Right atrium auricular region (tissue), 2 donors: ENCODE measurements around the gene METTL15. TPM values are rescaled to one million over a fixed set of nuclear protein-coding genes. Genes with fewer than 3 reads are reported as not detected.
"Not testable (repeated sequence)": the region's sequence is repeated elsewhere in the genome, so short reads cannot be mapped to it uniquely, and the experiment has no call there.

Experiments used
- DNase-seq: peaks from one replicate; pipeline ENCODE4 v3.0.0-alpha.2; 2019; ENCODE audit warnings: low spot score
- H3K27ac ChIP-seq, 2 donors: fragments of 200-600 bp; sonication (generic); 1 replicate in 1 of 2; 2 replicates in 1 of 2; pipeline ENCODE4 v1.5.1; 2016 to 2019
- H3K27me3 ChIP-seq, 2 donors: fragments of 200-600 bp; sonication (generic); one replicate each; pipeline versions ENCODE4 v1.5.1 to v1.6.0; 2017 to 2019
- H3K36me3 ChIP-seq: fragments of 200-600 bp; sonication (generic); one replicate; pipeline ENCODE4 v1.5.1; 2016
- H3K4me1 ChIP-seq, 2 donors: fragments of 200-600 bp; sonication (generic); one replicate each; pipeline versions ENCODE4 v1.5.1 to v1.6.0; 2017 to 2019
- H3K4me3 ChIP-seq, 2 donors: fragments of 200-600 bp; sonication (generic); 1 replicate in 1 of 2; 2 replicates in 1 of 2; pipeline ENCODE4 v1.5.1; 2017 to 2019; ENCODE audit warnings: mild to moderate bottlenecking in 1 of 2, moderate library complexity in 1 of 2
- H3K9me3 ChIP-seq, 2 donors: fragments of 200-600 bp; sonication (generic); one replicate each; pipeline ENCODE4 v1.5.1; 2019
- total RNA-seq, 2 donors: library from RNA; depleted of rRNA; stranded (reverse); fragments of >200 nt; gene quantifications; one replicate each; pipeline ENCODE4 v1.1.0, GENCODE V29; 2016
- TF ChIP-seq, protein P1 (sequence below), 2 donors: fragments of 200-600 bp; sonication (generic); IDR thresholded peaks; one replicate each; pipeline ENCODE4 v1.5.1; 2019; ENCODE audit warnings: antibody characterized with exemption in 2 of 2

Gene METTL15
- total RNA-seq, 2 donors from 2014 or later: 5.3 to 9.5 TPM

GRCh38 chr11:28251257-28251656, 143.1 kb downstream of the METTL15 start:
- H3K27ac ChIP-seq: no peak overlapping the region
- no peaks in the 10 kb centered on the region for H3K36me3 ChIP-seq
- TF ChIP-seq, protein P1, sequence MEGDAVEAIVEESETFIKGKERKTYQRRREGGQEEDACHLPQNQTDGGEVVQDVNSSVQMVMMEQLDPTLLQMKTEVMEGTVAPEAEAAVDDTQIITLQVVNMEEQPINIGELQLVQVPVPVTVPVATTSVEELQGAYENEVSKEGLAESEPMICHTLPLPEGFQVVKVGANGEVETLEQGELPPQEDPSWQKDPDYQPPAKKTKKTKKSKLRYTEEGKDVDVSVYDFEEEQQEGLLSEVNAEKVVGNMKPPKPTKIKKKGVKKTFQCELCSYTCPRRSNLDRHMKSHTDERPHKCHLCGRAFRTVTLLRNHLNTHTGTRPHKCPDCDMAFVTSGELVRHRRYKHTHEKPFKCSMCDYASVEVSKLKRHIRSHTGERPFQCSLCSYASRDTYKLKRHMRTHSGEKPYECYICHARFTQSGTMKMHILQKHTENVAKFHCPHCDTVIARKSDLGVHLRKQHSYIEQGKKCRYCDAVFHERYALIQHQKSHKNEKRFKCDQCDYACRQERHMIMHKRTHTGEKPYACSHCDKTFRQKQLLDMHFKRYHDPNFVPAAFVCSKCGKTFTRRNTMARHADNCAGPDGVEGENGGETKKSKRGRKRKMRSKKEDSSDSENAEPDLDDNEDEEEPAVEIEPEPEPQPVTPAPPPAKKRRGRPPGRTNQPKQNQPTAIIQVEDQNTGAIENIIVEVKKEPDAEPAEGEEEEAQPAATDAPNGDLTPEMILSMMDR (IDR thresholded peaks at IDR 0.05): no peak
- H3K27me3 ChIP-seq: no peaks in the 10 kb centered on the region
- no peaks in the 10 kb centered on the region for H3K4me1 ChIP-seq
- H3K4me3 ChIP-seq: no peak overlapping the region
- DNase-seq: no peak
- H3K9me3 ChIP-seq: peaks cover 0 to 27% of the 10 kb centered on the region in 2 donors

DNA sequence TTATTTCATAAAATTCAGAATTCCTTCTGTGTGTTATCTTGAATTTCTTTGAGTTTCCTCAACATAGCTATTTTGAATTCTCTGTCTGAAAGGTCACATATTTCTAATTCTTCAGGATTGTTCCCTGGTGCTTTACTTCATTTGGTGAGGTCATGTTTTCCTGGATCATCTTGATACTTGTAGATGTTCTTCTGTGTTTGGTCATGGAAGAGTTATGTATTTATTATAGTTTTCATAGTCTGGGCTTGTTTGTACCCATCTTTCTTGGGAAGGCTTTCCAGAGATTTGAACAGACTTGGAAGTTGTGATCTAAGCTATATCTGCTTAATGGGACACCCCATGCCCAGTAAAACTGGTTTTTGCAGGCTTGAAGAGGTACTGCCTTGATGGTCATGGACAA, 149.6 kb downstream of the METTL15 start:
- H3K36me3 ChIP-seq: no peaks in the 10 kb centered on the region
- no peak overlapping the region for H3K27ac ChIP-seq
- H3K4me3 ChIP-seq: no peak overlapping the region
- H3K4me1 ChIP-seq: no peaks in the 10 kb centered on the region
- TF ChIP-seq, protein P1 (IDR thresholded peaks at IDR 0.05): no peak
- peaks cover 0 to 41% of the 10 kb centered on the region in 2 donors for H3K9me3 ChIP-seq
- no peak for DNase-seq
- H3K27me3 ChIP-seq: no peaks in the 10 kb centered on the region

DNA sequence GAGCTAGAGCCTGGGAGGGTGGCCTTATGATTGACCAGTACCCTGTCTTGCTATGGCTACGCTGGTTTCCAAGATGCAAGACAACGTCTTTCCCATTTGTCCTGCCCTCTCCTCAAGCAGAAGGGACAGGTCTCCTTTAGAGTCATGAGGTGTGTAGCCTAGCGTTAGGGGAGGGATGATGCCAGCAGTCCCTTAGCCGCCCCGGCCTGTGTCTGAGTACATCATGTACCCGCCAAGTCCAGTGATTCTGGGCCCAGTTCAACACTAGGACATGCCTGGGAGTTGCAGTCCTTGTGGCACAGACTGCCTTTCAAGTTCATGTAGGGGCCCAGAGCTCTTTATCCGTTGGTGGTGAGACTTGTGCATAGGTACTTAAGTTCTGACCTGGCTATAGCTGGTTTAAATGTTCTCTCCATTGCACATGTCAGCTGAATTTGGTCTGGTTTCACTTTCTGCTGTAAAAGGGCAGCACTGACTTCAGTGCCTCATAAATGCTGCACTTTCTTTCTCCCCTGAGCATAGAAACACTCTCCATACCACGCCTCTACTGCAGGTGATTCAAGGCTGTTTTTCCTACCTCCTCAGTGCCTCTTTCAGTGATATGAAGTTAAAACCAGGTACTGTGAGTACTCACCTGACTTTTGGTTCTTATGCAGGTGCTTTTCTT, 151.1 kb downstream of the METTL15 start:
- Histone ChIP-seq H3K9me3 (peaks cover 0 to 32% of the 10 kb centered on the region in 2 donors), H3K27me3 (no peaks in the 10 kb centered on the region), H3K4me3 (no peak overlapping the region), H3K36me3 (no peaks in the 10 kb centered on the region), H3K4me1 (no peaks in the 10 kb centered on the region), H3K27ac (no peak overlapping the region)
- DNase-seq: no peak
- TF ChIP-seq, protein P1 (IDR thresholded peaks at IDR 0.05): no peak

- no peaks in the 10 kb centered on the region for H3K4me1 ChIP-seq
- H3K9me3 ChIP-seq: no peaks in the 10 kb centered on the region
- no peak for DNase-seq
- no peak overlapping the region for H3K27ac ChIP-seq
- no peak overlapping the region for H3K4me3 ChIP-seq
- H3K36me3 ChIP-seq: no peaks in the 10 kb centered on the region
- TF ChIP-seq, protein P1 (IDR thresholded peaks at IDR 0.05): no peak
- H3K27me3 ChIP-seq: no peaks in the 10 kb centered on the region
Observed at GRCh38 chr11:28268925-28269324, 160.7 kb downstream of the METTL15 start.

DNA sequence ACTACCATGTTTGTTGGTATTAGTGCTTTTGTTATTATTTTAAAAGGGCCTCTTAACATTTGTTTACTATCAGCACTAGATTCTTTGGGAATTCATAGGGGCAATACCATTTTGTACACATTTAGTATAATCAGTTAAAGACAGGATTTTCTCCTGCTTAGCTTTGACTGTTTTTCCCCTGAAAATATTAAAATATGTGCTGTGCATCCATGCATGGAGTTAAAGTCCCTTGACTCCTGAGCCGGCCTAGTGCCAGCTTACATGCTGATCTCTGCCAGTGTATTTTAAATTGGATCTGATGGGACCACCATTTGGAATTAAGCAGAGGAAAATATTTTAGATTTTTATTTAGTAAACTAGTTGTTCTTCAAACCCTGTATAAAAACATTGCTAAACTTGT, 161.4 kb downstream of the METTL15 start:
- H3K4me1 ChIP-seq: no peaks in the 10 kb centered on the region
- no peaks in the 10 kb centered on the region for H3K36me3 ChIP-seq
- TF ChIP-seq, protein P1 (IDR thresholded peaks at IDR 0.05): no peak
- no peak for DNase-seq
- no peak overlapping the region for H3K27ac ChIP-seq
- H3K27me3 ChIP-seq: no peaks in the 10 kb centered on the region
- H3K4me3 ChIP-seq: no peak overlapping the region
- no peaks in the 10 kb centered on the region for H3K9me3 ChIP-seq

GRCh38 chr11:28272247-28272646, 164.1 kb downstream of the METTL15 start:
- H3K4me3 ChIP-seq, H3K4me1 ChIP-seq, H3K27me3 ChIP-seq, H3K27ac ChIP-seq, H3K9me3 ChIP-seq, H3K36me3 ChIP-seq, DNase-seq: not testable (repeated sequence)
